Limb (tissue), 2 donors: ENCODE data around the gene LIN7B.
A peak's percentile ranks its signal among the peaks of the same experiment; 100 is the strongest.
"Not testable (repeated sequence)": the region's sequence is repeated elsewhere in the genome, so short reads cannot be mapped to it uniquely, and the experiment has no call there.

Experiments used
- DNase-seq, 2 donors: peaks; one replicate each; pipeline ENCODE4 v3.0.0-alpha.2; 2016; ENCODE audit errors: extremely low spot score in 2 of 2

LIN7B gene

DNA sequence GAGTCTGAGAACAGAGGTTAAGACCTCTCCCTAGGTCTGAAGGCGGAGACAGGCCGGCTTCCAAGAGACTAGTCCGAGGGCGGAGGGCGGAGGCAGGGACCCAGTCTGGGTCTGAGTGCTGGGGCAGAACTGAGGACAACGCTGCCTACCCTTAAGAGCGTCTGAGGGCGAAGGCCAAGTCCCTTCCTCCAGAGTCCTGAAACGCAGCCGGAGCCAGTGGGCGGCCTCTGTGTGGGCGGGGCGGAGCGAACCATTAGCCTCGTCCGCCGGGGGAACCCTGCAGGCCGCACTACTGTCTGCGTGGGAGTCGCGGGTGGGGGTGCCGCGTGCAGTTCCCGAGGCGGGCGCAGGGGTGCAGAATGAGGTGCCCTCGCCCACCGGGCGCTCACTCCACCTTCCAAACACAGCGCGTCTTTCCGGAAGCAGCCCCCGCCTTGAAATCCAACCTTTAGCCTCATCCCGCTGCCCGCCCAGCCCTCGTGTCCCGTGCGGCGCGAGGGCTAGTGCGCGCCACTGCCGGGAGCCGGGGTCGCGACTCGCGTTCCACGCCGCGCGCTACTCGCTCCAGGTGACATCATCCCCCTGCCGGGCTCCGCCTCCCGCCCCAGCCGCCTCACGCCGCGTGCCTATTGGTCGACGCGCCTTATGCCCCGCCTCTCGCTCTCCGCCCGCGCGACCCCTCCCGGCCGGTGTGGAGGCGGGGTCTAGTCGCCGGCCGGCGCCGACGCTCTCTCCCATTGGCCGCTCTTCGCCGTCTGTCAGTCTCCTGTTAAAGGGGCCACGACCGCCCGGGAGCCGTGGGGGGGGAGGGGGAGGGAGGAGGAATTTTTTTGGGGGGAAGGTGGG, 4.6 kb downstream of the LIN7B start, which contains the start of gene C19orf73:
Gene C19orf73 (minus strand): TSS at position 579 of the 846 bp plus-strand sequence. CDS start 121 bp downstream, at position 458.
- DNase-seq = peak; percentile 97

DNA sequence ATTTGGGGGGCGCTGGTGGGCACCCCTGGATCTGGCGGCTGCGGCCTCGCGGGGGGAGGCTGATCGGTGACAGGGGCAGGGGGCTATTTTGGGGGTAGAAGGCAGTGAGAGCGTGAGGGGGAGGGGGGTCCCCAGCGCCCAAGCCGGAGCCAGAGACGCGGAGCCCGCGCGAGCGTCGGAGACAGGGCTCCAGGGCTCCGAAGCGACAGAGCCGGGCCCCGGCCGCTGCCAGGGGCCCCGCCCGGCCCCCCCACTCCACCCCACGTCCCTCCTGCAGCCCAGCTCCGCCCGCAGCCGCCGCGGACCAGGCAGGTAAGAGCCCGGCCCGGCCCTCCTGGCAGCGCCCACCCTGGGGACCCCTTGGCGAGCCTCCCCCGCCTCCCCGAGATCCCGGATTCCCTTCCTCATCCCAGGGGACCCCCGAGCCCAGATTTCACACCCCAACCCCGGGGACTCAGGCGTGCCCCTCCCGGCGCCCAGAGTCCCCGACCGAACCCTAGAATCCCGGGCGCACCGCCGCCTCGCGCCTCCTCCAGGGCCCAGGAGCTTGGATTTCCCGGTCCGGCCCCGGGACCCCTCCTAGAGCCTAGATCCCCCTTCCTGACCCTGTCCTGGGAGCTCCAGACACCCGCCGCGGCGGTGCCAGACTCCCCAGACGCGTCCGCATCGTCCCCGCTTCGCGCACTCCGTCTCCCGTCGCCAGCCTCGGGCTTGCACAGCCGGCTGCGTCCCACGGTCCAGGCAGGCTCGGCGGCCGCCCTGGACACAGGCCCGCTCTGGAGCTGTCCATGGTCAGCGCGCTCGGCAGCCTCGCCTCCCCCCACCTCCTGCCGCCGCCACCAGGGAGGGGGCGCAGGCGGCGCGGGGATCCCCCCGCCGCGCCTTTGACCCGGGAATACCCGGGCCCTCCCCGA, 5.5 kb downstream of the LIN7B start, which contains the start of gene PPFIA3:
Gene PPFIA3 (plus strand): TSS at position 134 of the 914 bp plus-strand sequence. CDS start 8,330 bp downstream, outside the sequence.
- peak in 1 of 2 donors; percentile 78 for DNase-seq

DNA sequence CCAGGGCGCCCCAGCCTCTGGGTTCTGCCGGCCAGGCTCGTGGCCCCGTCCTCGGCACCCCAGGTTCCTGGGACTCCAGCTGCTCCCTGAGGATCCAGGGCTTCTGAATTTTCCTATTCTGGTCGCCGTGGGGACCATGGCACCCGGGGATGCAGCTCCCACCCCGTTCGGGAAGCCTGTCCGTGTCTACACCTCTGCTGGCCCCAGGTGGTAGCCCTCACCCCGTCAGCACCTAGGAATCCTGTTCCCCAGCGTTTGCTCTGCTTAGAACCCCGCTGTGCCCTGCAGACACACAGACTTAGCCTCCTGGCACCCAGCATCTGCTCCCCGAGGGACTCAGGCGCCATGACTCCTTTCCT, 6.1 kb downstream of the LIN7B start:
- DNase-seq = no peak

DNA sequence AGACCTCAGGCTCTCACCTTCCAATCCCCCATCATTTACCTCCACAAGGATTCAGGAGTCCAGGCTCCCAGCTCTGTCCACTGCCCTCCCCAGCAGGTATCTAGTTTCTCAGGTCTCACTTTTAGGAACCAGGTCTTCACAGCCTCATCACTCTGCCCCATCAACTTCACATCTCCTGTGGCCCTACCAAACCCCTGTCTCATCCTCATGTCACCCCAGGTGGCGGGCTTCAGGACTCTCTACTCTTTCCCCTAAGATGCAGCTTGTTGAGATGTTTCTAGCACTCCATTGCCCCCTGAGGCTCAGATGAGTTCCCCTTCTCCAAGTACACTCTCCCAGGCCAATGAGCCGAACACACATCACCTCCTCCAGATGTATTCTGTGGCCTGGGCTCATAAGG, 6.7 kb downstream of the LIN7B start:
- no peak for DNase-seq

GRCh38 chr19:49121841-49122240, 7.7 kb downstream of the LIN7B start:
- DNase-seq = not testable (repeated sequence)

- DNase-seq = not testable (repeated sequence)
These were observed 9.1 kb downstream of the LIN7B start for GRCh38 chr19:49123285-49123684.

GRCh38 chr19:49125025-49125731, 11.0 kb downstream of the LIN7B start:
- no peak for DNase-seq

GRCh38 chr19:49126575-49126974, 12.4 kb downstream of the LIN7B start:
- no peak for DNase-seq

- DNase-seq = not testable (repeated sequence)
These were observed 13.1 kb downstream of the LIN7B start for GRCh38 chr19:49127225-49127624.

DNA sequence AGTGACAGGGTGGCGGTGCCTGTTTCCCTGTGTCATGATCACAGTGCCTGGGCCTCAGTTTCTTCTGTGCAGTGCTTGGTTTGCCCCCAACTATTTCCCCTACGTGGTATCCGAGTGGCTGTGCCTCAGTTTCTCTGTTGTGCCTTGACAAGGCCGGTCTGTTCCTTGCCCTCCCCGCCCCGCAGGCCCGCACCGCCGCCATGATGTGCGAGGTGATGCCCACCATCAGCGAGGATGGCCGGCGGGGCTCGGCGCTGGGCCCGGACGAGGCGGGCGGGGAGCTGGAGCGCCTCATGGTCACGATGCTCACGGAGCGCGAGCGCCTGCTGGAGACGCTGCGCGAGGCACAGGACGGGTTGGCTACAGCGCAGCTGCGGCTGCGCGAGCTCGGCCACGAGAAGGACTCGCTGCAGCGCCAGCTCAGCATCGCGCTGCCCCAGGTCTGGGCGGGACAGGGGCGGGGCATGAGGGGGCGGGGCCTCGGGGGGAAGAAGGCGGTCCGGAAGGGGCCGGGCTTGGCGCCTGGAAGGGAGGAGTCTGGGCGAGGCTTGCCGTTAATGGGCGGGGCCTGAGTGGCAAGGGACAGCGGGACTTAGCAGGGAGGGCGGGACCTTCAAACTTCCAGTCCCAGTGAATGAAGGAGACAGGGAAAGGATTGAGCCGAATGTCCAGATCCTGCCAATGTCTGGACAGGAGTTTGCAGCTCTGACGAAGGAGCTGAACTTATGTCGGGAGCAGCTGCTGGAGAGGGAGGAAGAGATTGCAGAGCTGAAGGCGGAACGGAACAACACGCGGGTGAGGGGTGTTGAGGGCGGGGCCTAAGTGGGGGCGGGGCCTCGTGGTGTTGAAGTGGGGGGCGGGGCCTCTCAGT, 13.7 kb downstream of the LIN7B start:
- peak; percentile 97 to 99 for DNase-seq

GRCh38 chr19:49128545-49129237, 14.5 kb downstream of the LIN7B start:
- DNase-seq = no peak

DNA sequence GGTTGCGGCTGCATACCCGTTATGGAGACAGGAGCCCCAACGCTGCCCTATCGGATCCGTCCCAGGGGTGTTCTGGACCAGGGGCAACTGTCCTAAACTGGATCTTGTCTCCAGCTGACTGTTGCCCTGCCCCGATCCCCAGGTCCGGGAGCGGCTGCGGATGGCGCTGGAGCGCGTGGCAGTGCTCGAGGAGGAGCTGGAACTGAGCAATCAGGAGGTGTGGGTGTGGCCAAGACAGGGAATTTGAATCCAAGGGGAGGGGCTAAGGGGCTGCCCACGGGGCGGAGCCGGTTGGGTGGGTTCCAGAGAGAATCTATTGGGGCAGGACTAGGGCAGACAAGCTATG, 15.0 kb downstream of the LIN7B start:
- DNase-seq = no peak

- DNase-seq = no peak
These were observed 16.2 kb downstream of the LIN7B start for GRCh38 chr19:49130325-49130724.

DNA sequence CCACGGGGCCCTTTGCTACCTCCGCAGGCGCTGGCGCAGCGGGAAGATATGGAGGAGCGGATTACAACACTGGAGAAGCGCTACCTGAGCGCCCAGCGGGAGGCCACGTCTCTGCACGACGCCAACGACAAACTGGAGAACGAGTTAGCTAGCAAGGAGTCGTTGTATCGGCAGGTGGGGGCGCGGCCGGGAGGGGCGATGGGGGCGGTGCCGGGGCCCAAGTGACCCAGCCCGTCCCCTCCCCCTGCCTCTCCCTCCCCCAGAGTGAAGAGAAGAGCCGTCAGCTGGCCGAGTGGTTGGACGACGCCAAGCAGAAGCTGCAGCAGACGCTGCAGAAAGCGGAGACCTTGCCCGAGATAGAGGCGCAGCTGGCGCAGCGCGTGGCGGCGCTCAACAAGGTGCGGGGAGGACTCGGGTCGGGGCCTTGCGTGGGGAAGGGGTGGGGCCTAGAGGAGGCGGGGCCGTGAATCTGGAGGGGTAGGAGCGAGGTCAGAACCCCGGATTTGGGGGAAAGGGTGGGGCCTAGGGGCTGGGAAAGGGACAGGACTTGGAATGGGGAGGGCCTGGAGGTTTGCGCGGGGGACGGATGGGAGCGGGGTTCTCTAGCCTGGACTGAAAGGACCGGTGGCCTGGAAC, 18.9 kb downstream of the LIN7B start:
- DNase-seq = peak in 1 of 2 donors; percentile 61

DNA sequence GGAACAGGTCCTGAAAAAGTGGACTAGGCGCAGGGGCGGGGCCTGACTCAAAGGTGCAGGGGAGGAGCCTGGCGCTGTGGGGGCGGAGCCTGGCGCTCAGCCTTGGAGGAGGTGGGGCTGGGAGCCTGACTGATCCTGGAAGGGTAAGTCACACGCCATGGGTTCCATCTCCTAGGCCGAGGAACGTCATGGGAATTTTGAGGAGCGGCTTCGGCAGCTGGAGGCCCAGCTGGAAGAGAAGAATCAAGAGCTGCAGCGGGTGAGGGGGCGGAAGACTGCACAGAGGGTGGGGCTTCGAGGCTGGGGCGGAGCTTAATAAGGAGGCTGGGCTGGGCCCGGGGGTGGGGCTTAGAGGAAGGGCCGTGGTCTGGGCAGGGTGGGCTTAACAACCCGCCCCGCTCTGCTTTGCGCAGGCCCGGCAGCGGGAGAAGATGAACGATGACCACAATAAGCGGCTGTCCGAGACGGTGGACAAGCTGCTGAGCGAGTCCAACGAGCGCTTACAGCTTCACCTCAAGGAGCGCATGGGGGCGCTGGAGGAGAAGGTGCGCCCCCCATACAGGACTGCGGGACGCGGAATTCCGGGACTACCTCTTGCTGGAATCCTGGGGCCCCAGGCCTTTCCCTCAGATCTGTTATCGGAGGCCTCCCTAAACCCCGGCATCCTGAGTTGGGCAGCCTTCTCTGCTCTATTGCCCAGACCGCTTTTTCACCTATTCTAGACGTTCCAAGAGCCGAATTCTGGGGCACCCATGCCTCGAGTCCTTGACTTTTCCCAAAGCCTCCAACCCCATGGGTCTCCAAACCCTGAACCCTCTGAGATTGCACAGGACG, 19.7 kb downstream of the LIN7B start:
- peak; percentile 75 to 85 for DNase-seq

- no peak for DNase-seq
These were observed 21.5 kb downstream of the LIN7B start for GRCh38 chr19:49135686-49136085.

- DNase-seq = no peak
These were observed 22.6 kb downstream of the LIN7B start for GRCh38 chr19:49136771-49137171.

GRCh38 chr19:49140951-49141350, 26.8 kb downstream of the LIN7B start:
- no peak for DNase-seq

DNA sequence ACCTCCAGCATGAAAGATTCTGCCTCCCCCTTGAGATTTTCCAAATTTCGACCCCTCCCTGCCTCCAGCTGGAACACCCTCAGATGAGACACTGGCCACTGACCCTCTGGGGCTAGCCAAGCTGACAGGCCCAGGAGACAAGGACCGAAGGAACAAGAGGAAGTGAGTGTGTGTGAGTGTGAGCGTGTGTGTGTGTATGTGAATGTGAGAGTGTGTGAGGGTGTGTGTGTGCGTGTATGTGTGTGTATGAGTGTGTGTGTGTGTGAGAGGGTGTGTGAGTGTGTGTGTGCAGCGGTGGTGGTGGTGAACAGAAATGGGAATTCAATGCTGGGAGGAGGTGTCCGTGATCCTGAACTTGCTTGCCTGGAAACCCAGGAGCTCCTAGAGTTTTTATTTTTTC, 27.2 kb downstream of the LIN7B start:
- no peak for DNase-seq
